Common myeloid progenitor, CD34-positive (primary cell): ENCODE data around the gene SP140.

ENCODE experiments used
- CTCF ChIA-PET: fragments of 350-600 bp; sonication (Branson Sonifier 250); formaldehyde crosslinking; loops from one replicate; lab custom pipeline; 2021; ENCODE audit warnings: antibody characterized with exemption; lab: Charles Lee
- POLR2A ChIA-PET: fragments of 350-600 bp; sonication (Branson Sonifier 250); formaldehyde crosslinking; loops from one replicate; lab custom pipeline; 2021; ENCODE audit warnings: antibody characterized with exemption; lab: Charles Lee
- DNase-seq, 3 donors: peaks; one replicate each; pipeline versions ENCODE4 v3.0.0 to v3.0.0-alpha.2; 2013
- H3K27ac ChIP-seq, 2 experiments: 1 replicate in 1 of 2; 2 replicates in 1 of 2; pipeline ENCODE4 v1.7.0; 2013; ENCODE audit warnings: inconsistent platforms in 2 of 2, low read length in 2 of 2, mild to moderate bottlenecking in 2 of 2, low read depth in 1 of 2, moderate library complexity in 1 of 2; ENCODE audit not compliant: severe bottlenecking in 2 of 2, insufficient read depth in 1 of 2, poor library complexity in 1 of 2
- H3K27me3 ChIP-seq, 5 experiments: replicated peaks in 2 of 5; 1 replicate in 3 of 5; 2 replicates in 2 of 5; pipeline versions ENCODE4 v1.6.1 to v1.7.0; 2013; ENCODE audit warnings: low read length in 4 of 5, mild to moderate bottlenecking in 2 of 5, moderate library complexity in 2 of 5, inconsistent platforms in 1 of 5; ENCODE audit not compliant: insufficient read depth in 5 of 5, control insufficient read depth in 4 of 5
- H3K36me3 ChIP-seq, 4 experiments: 1 replicate in 2 of 4; 2 replicates in 2 of 4; pipeline versions ENCODE4 v1.6.1 to v1.7.0; 2013; ENCODE audit warnings: low read length in 3 of 4, control low read depth in 1 of 4, mild to moderate bottlenecking in 1 of 4; ENCODE audit not compliant: control insufficient read depth in 4 of 4, insufficient read depth in 4 of 4
- H3K4me1 ChIP-seq, 4 experiments: 1 replicate in 3 of 4; 2 replicates in 1 of 4; pipeline versions ENCODE4 v1.6.1 to v1.7.1; 2013; ENCODE audit warnings: low read length in 3 of 4, mild to moderate bottlenecking in 3 of 4, control low read depth in 1 of 4, inconsistent platforms in 1 of 4, moderate library complexity in 1 of 4; ENCODE audit not compliant: control insufficient read depth in 4 of 4, insufficient read depth in 4 of 4; ENCODE audit errors: control extremely low read depth in 1 of 4
- H3K4me3 ChIP-seq, 7 experiments: 1 replicate in 4 of 7; 2 replicates in 3 of 7; pipeline versions ENCODE4 v1.5.1 to v1.7.0; 2013; ENCODE audit warnings: mild to moderate bottlenecking in 7 of 7, low read length in 6 of 7, moderate library complexity in 6 of 7, inconsistent platforms in 2 of 7, low read depth in 2 of 7, control low read depth in 1 of 7; ENCODE audit not compliant: insufficient read depth in 4 of 7, control insufficient read depth in 1 of 7; ENCODE audit errors: extremely low read depth in 1 of 7
- H3K9me3 ChIP-seq, 5 experiments: 1 replicate in 4 of 5; 2 replicates in 1 of 5; pipeline versions ENCODE4 v1.6.1 to v1.7.1; 2013; ENCODE audit warnings: low read length in 4 of 5, mild to moderate bottlenecking in 2 of 5, inconsistent platforms in 1 of 5, low read depth in 1 of 5, moderate library complexity in 1 of 5; ENCODE audit not compliant: control insufficient read depth in 4 of 5, insufficient read depth in 2 of 5; ENCODE audit errors: control extremely low read depth in 1 of 5
- WGBS: methylation state at CpG from one replicate; pipeline ENCODE4 v1.1.5; 2013; ENCODE audit not compliant: insufficient coverage; 5-methylcytosine and 5-hydroxymethylcytosine counted together

Gene SP140

GRCh38 chr2:230202430-230203109 is 23.0 kb upstream of the SP140 start:
- H3K4me1 ChIP-seq = peaks cover 0 to 10% (median 3%) of the 10 kb centered on the region in 4 experiments
- peaks cover 1 to 14% (median 6%) of the 10 kb centered on the region in 5 experiments for H3K9me3 ChIP-seq
- H3K36me3 ChIP-seq = peaks cover 41 to 87% (median 62%) of the 10 kb centered on the region in 4 experiments
- no peaks in the 10 kb centered on the region for H3K27me3 ChIP-seq
- H3K4me3 ChIP-seq = no peak overlapping the region
- WGBS = 93% methylated on average over 9 of the region's 10 CpGs
- H3K27ac ChIP-seq = no peak overlapping the region
- ChIA-PET CTCF (interaction anchor here (1.0 kb wide), 1 partner anchor 16 kb away, joined by 3 read pairs; no protein-coding TSS in a partner anchor), POLR2A (interaction anchor here (0.5 kb wide), 1 partner anchor 103 kb away, joined by 3 read pairs; no protein-coding TSS in a partner anchor)
- DNase-seq = no peak

- H3K4me1 ChIP-seq = peaks cover 0 to 10% (median 3%) of the 10 kb centered on the region in 4 experiments
- 96% methylated on average over 14 of the region's 15 CpGs for WGBS
- no peak overlapping the region for H3K4me3 ChIP-seq
- ChIA-PET CTCF (interaction anchor here (1.0 kb wide), 1 partner anchor 16 kb away, joined by 3 read pairs; no protein-coding TSS in a partner anchor), POLR2A (no interaction called here)
- H3K9me3 ChIP-seq = peaks cover 0 to 11% (median under 1%) of the 10 kb centered on the region in 5 experiments
- no peak overlapping the region for H3K27ac ChIP-seq
- no peaks in the 10 kb centered on the region for H3K27me3 ChIP-seq
- no peak for DNase-seq
- H3K36me3 ChIP-seq = peaks cover 41 to 89% (median 62%) of the 10 kb centered on the region in 4 experiments
Observed at GRCh38 chr2:230203110-230203676, 22.3 kb upstream of the SP140 start.

- peaks cover 0 to 22% (median 8%) of the 10 kb centered on the region in 4 experiments for H3K4me1 ChIP-seq
- POLR2A ChIA-PET = no interaction called here
- no peaks in the 10 kb centered on the region for H3K27me3 ChIP-seq
- H3K4me3 ChIP-seq = no peak overlapping the region
- peaks cover 0 to 9% (median 0%) of the 10 kb centered on the region in 5 experiments for H3K9me3 ChIP-seq
- no peak overlapping the region for H3K27ac ChIP-seq
- H3K36me3 ChIP-seq = peaks cover 39 to 92% (median 65%) of the 10 kb centered on the region in 4 experiments
- 17% methylated on average over 1 of the region's 1 CpG for WGBS
- peak; percentile 46 to 85 (median 75) for DNase-seq
- CTCF ChIA-PET = no interaction called here
Observed at GRCh38 chr2:230205034-230205433, 20.5 kb upstream of the SP140 start.

GRCh38 chr2:230205721-230206120 is 19.8 kb upstream of the SP140 start:
- Histone ChIP-seq H3K36me3 (peaks cover 38 to 92% (median 66%) of the 10 kb centered on the region in 4 experiments), H3K27me3 (no peaks in the 10 kb centered on the region), H3K27ac (peak overlapping the region in 1 of 2 experiments; percentile 11), H3K4me1 (peaks cover 0 to 29% (median 9%) of the 10 kb centered on the region in 4 experiments), H3K9me3 (peaks cover 0 to 9% (median 0%) of the 10 kb centered on the region in 5 experiments), H3K4me3 (no peak overlapping the region)
- no peak for DNase-seq
- whole genome bisulfite sequencing = 100% methylated on average over 2 of the region's 2 CpGs
- ChIA-PET POLR2A (no interaction called here), CTCF (no interaction called here)

GRCh38 chr2:230208576-230208975 is 17.0 kb upstream of the SP140 start:
- no peak for DNase-seq
- Histone ChIP-seq H3K4me3 (no peak overlapping the region), H3K36me3 (peaks cover 31 to 92% (median 69%) of the 10 kb centered on the region in 4 experiments), H3K9me3 (no peaks in the 10 kb centered on the region), H3K4me1 (peaks cover 0 to 30% (median 9%) of the 10 kb centered on the region in 4 experiments), H3K27me3 (no peaks in the 10 kb centered on the region), H3K27ac (no peak overlapping the region)
- ChIA-PET POLR2A (no interaction called here), CTCF (no interaction called here)

GRCh38 chr2:230209422-230210051 is 16.0 kb upstream of the SP140 start:
- 90% methylated on average over 1 of the region's 1 CpG for WGBS
- H3K27ac ChIP-seq = no peak overlapping the region
- peak; percentile 11 to 58 (median 49) for DNase-seq
- H3K9me3 ChIP-seq = no peaks in the 10 kb centered on the region
- peaks cover 36 to 93% (median 72%) of the 10 kb centered on the region in 4 experiments for H3K36me3 ChIP-seq
- H3K27me3 ChIP-seq = no peaks in the 10 kb centered on the region
- ChIA-PET POLR2A (no interaction called here), CTCF (no interaction called here)
- H3K4me1 ChIP-seq = peaks cover 0 to 29% (median 9%) of the 10 kb centered on the region in 4 experiments
- no peak overlapping the region for H3K4me3 ChIP-seq
